22Rv1 (cell line): ENCODE results near the gene TNK2.

Source experiments
- CTCF ChIP-seq: fragments of 450-650 bp; IDR thresholded peaks from 2 replicates; pipeline ENCODE4 v1.5.1; 2017; ENCODE audit warnings: mild to moderate bottlenecking
- ZFX ChIP-seq: fragments of 450-650 bp; IDR thresholded peaks from 2 replicates; pipeline ENCODE4 v1.6.1; 2017; ENCODE audit warnings: antibody characterized with exemption, borderline replicate concordance

GRCh38 chr3:195883160-195883559 lies 25.2 kb downstream of the TNK2 start:
- TF ChIP-seq CTCF (no peak), ZFX (no peak)
